ENCODE measurements around the gene ERICH6B.

ERICH6B gene

DNA sequence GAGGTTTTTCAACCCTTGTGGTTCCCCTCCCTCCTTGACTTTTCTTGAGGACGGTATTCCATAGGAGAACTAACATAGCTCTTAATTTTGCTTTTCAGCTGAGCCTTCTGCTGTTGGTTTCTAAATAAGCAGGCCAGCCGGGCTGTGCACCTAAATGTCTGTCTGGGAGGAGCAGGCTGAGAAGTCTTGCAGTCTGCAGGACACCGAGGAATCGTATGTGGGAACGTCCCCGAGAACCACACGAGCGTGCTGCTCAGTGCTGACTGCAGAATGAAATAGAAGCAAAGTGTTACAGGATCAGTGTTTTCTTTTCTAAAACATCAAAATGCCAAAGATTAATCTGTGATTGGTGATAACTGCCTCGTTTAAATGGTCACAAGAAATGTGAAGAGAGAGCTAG is 80.9 kb downstream of the ERICH6B start:
- TF ChIP-seq, protein P1, sequence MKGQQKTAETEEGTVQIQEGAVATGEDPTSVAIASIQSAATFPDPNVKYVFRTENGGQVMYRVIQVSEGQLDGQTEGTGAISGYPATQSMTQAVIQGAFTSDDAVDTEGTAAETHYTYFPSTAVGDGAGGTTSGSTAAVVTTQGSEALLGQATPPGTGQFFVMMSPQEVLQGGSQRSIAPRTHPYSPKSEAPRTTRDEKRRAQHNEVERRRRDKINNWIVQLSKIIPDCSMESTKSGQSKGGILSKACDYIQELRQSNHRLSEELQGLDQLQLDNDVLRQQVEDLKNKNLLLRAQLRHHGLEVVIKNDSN (IDR thresholded peaks at IDR 0.05), result no peak

DNA sequence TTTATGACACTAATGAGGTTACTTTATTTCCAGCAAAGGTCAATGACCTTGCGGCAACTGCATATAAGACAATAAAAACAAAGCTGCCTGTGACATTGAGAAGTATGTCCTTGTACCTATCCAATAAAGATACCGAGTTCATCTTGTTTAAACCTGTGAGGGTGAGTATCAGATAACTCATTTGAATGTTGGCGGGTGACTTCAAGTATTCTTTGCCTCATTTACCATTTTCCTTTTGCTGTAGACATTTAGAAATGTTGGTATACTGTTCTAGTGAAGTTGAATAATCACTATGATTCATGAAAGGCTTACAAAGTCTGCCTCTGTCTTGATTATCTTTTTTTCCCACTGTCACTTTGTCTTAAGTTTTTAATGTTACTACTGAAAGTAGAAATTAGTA is 85.8 kb downstream of the ERICH6B start:
- TF ChIP-seq YY1 (IDR thresholded peaks at IDR 0.05; ENCODE audit: low read depth) (no peak), RAD21 (IDR thresholded peaks at IDR 0.05; ENCODE audit: low read depth) (no peak)

DNA sequence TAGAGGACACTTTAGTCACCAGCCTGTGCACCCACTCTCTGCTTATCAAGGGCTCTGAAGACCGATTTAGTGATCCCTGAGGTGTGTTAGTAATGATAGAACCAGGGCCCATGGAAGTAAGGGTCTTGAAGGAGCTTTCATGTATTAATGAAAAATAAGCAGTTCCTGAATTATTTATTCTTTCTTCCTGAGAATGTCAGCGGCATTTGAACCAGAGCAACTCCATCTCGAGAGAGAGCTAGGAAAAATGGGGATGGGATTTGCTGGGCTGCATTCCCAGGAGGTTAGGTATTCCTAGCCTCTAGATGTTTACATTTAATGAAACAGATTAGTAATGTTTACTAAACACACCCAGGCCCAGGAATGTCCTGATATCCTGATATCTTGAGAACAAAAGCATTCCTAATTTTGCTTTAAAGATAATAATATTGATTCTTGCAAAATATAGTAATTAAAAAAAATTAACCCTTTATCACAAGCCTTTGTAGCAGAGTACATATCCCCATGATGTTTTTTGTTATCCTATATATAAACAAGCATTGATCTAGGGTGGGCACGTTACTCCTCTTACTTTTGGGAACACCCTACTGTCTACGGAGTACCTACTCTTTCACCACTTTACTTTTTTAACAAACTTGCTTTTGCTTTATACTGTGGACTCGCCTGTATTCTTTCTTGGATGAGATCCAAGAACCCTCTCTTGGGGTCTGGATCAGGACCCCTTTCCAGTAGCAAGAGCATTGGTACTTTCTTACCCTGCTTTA is 87.7 kb downstream of the ERICH6B start:
- TF ChIP-seq ZBTB7A (IDR thresholded peaks at IDR 0.05; ENCODE audit: low read depth) (no peak), TCF12 (IDR thresholded peaks at IDR 0.05; ENCODE audit: low read depth) (no peak), CREB1 (IDR thresholded peaks at IDR 0.05; ENCODE audit: low read depth) (no peak), YY1 (IDR thresholded peaks at IDR 0.05; ENCODE audit: low read depth) (no peak), FOXM1 (IDR thresholded peaks at IDR 0.05; ENCODE audit: borderline replicate concordance, low read depth) (no peak), RAD21 (IDR thresholded peaks at IDR 0.05; ENCODE audit: low read depth) (no peak), TEAD4 (IDR thresholded peaks at IDR 0.05) (no peak)
- TF ChIP-seq, protein P2, sequence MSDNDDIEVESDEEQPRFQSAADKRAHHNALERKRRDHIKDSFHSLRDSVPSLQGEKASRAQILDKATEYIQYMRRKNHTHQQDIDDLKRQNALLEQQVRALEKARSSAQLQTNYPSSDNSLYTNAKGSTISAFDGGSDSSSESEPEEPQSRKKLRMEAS (IDR thresholded peaks at IDR 0.05), result no peak
- TF ChIP-seq, protein P1 (IDR thresholded peaks at IDR 0.05), result no peak

DNA sequence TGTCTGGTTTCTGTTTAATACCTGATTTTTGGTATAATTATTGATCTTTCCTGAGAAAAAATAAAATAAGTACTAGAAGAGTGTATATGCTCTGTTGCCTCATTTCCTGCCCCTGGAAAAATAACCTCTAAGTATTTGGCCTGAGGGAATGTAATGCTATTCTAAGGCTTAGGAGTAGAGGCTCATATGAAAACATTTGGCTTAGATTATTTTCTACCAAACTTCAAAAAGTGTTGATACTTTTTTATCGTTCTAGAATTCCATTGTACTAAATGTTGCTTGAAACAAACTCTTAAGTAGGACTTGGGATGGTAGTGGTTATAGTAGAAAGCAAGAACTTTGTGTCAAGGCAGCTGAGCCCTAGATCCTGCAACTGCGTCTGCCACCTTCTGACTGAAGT is 93.0 kb downstream of the ERICH6B start:
- TF ChIP-seq, protein P3, sequence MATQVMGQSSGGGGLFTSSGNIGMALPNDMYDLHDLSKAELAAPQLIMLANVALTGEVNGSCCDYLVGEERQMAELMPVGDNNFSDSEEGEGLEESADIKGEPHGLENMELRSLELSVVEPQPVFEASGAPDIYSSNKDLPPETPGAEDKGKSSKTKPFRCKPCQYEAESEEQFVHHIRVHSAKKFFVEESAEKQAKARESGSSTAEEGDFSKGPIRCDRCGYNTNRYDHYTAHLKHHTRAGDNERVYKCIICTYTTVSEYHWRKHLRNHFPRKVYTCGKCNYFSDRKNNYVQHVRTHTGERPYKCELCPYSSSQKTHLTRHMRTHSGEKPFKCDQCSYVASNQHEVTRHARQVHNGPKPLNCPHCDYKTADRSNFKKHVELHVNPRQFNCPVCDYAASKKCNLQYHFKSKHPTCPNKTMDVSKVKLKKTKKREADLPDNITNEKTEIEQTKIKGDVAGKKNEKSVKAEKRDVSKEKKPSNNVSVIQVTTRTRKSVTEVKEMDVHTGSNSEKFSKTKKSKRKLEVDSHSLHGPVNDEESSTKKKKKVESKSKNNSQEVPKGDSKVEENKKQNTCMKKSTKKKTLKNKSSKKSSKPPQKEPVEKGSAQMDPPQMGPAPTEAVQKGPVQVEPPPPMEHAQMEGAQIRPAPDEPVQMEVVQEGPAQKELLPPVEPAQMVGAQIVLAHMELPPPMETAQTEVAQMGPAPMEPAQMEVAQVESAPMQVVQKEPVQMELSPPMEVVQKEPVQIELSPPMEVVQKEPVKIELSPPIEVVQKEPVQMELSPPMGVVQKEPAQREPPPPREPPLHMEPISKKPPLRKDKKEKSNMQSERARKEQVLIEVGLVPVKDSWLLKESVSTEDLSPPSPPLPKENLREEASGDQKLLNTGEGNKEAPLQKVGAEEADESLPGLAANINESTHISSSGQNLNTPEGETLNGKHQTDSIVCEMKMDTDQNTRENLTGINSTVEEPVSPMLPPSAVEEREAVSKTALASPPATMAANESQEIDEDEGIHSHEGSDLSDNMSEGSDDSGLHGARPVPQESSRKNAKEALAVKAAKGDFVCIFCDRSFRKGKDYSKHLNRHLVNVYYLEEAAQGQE (IDR thresholded peaks at IDR 0.05; ENCODE audit: low read depth), result no peak

DNA sequence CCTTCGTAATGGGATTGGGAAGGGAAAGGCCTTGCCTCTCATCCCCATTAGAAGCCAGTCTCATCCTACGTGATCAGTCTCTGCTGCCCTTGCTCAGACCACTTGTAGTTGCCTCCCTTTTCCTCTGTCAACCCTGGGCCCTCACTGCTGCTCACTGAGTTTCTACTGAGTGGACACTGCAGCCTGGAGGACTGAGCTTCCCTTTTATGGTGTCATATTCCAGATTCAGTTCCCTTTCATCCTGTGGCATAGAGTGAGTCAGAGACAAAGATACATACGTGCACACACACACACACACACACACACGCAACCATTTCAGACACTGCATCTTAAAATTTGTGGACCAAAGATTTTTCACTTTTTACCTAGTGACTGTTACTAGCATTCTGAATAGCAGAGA is 94.2 kb downstream of the ERICH6B start:
- TF ChIP-seq TAF1 (IDR thresholded peaks at IDR 0.05; ENCODE audit: low read depth), result no peak
- TF ChIP-seq TEAD4 (IDR thresholded peaks at IDR 0.05), result no peak
- TF ChIP-seq EP300 (IDR thresholded peaks at IDR 0.05; ENCODE audit: borderline replicate concordance), result no peak
- no peak for TF ChIP-seq ZBTB7A (IDR thresholded peaks at IDR 0.05; ENCODE audit: low read depth)
- TF ChIP-seq, protein P2 (IDR thresholded peaks at IDR 0.05), result no peak
- TF ChIP-seq YY1 (IDR thresholded peaks at IDR 0.05; ENCODE audit: low read depth), result no peak
- TF ChIP-seq RAD21 (IDR thresholded peaks at IDR 0.05; ENCODE audit: low read depth), result no peak
- no peak for TF ChIP-seq CREB1 (IDR thresholded peaks at IDR 0.05; ENCODE audit: low read depth)
- TF ChIP-seq EGR1 (IDR thresholded peaks at IDR 0.05), result no peak
- TF ChIP-seq NFIC (IDR thresholded peaks at IDR 0.05), result no peak
- TF ChIP-seq FOXM1 (IDR thresholded peaks at IDR 0.05; ENCODE audit: borderline replicate concordance, low read depth), result no peak
- TF ChIP-seq CEBPB (IDR thresholded peaks at IDR 0.05), result no peak
- TF ChIP-seq, protein P3 (IDR thresholded peaks at IDR 0.05; ENCODE audit: low read depth), result no peak
- TF ChIP-seq, protein P1 (IDR thresholded peaks at IDR 0.05), result no peak
- TF ChIP-seq TCF12 (IDR thresholded peaks at IDR 0.05; ENCODE audit: low read depth), result no peak

DNA sequence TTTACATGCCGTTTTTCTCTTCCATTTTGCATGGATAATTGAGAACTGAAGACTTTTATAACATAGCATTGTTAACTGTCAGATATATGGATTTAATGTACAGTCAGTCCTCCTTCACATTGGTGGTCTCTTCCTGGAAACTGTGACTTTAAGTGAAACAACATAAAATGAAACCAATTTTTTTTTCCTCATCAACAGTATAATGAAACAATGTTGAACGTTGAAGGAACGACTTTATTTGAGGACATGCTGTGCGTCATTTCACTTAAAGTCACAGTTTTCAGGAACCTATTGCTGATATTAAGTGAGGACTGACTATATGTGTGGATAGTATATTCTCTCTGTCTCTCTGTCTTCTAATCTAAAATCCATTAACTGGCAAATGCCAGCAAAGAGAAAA is 96.0 kb downstream of the ERICH6B start:
- TF ChIP-seq, protein P2 (IDR thresholded peaks at IDR 0.05), result no peak
- no peak for TF ChIP-seq TAF1 (IDR thresholded peaks at IDR 0.05; ENCODE audit: low read depth)
- no peak for TF ChIP-seq RAD21 (IDR thresholded peaks at IDR 0.05; ENCODE audit: low read depth)
